K562 (cell line): ENCODE measurements around the gene SPHK1. TPM values are rescaled to one million over a fixed set of nuclear protein-coding genes. Genes with fewer than 3 reads are reported as not detected.

Source experiments
- ATAC-seq: fragments of 200-7000 bp; cut with Tn5 transposase; 3 replicates; pipeline ENCODE4 v1.9.1; 2020; ENCODE audit warnings: moderate library complexity
- BruUV-seq: library from RNA; stranded (reverse); fragments of 400-500 nt; replicated peaks from 2 replicates; lab custom pipeline; 2021; lab: Mats Ljungman, UMichigan
- CTCF ChIA-PET: fragments of 300-600 bp; formaldehyde crosslinking; extraction: SDS; loops from one replicate; lab custom pipeline; 2021; ENCODE audit warnings: low intra/inter-chr PET ratio; lab: Yijun Ruan, JAX
- POLR2A ChIA-PET: fragments of 300-600, 350-650 bp; sonication (Branson Sonifier 250); formaldehyde crosslinking; extraction: SDS; loops from one replicate; lab custom pipeline; 2021; ENCODE audit warnings: antibody characterized with exemption, inconsistent platforms; lab: Yijun Ruan, JAX
- DNase-seq, 4 experiments: peaks; one replicate each; pipeline versions ENCODE4 v3.0.0 to v3.0.0-alpha.2; 2011 to 2018; ENCODE audit warnings: low spot score in 3 of 4, mixed read lengths in 3 of 4; ENCODE audit errors: extremely low read depth in 1 of 4
- FAIRE-seq: peaks from 2 replicates; lab custom pipeline; 2011; peaks lifted over from hg19 to GRCh38; lab: Jason Lieb, UNC
- H2AFZ ChIP-seq: 2 replicates; pipeline ENCODE4 v1.6.0; 2011; ENCODE audit warnings: low read depth, low read length, control low read depth, inconsistent platforms
- H3K27ac ChIP-seq: fragments of 200-600 bp; 3 replicates; pipeline ENCODE4 v1.8.0; 2011; ENCODE audit warnings: low read depth, mild to moderate bottlenecking, control low read depth, inconsistent platforms, low read length, moderate library complexity, mixed read lengths; ENCODE audit errors: extremely low read depth
- H3K27me3 ChIP-seq, 2 experiments: fragments of 300-600 bp in 1 of 2; 2 replicates in 1 of 2; 3 replicates in 1 of 2; pipeline versions ENCODE4 v1.6.0 to v1.8.0; 2011; ENCODE audit warnings: inconsistent platforms in 2 of 2, low read length in 2 of 2, mild to moderate bottlenecking in 1 of 2, mixed read lengths in 1 of 2, moderate library complexity in 1 of 2; ENCODE audit not compliant: control insufficient read depth in 2 of 2, insufficient read depth in 2 of 2
- H3K36me3 ChIP-seq: fragments of 300-600 bp; 3 replicates; pipeline ENCODE4 v1.8.0; 2011; ENCODE audit warnings: mild to moderate bottlenecking, low read length, inconsistent platforms; ENCODE audit not compliant: control insufficient read depth, insufficient read depth
- H3K4me1 ChIP-seq, 2 experiments: fragments of 200-600 bp in 1 of 2; replicated peaks in 1 of 2; 2 replicates in 1 of 2; 3 replicates in 1 of 2; pipeline versions ENCODE4 v1.5.1 to v1.8.0; 2011; ENCODE audit warnings: inconsistent platforms in 2 of 2, low read length in 2 of 2, mild to moderate bottlenecking in 1 of 2, mixed read lengths in 1 of 2, moderate library complexity in 1 of 2; ENCODE audit not compliant: control insufficient read depth in 2 of 2, insufficient read depth in 2 of 2
- H3K4me2 ChIP-seq: 2 replicates; pipeline ENCODE4 v1.6.1; 2011; ENCODE audit warnings: low read length, control low read depth, inconsistent platforms, mixed read lengths; ENCODE audit not compliant: insufficient read depth
- H3K4me3 ChIP-seq: fragments of 200-600 bp; sonication (generic), shearing (Covaris generic); 2 replicates; pipeline ENCODE4 v1.5.1; 2016; ENCODE audit warnings: control low read depth, inconsistent platforms
- H3K79me2 ChIP-seq: fragments of 200-600 bp; 3 replicates; pipeline ENCODE4 v1.8.0; 2011; ENCODE audit warnings: low read length, inconsistent platforms; ENCODE audit not compliant: control insufficient read depth, insufficient read depth
- H3K9ac ChIP-seq, 2 experiments: 2 replicates each; pipeline versions ENCODE4 v1.6.0 to v1.6.1; 2011; ENCODE audit warnings: low read depth in 2 of 2, low read length in 2 of 2, control low read depth in 1 of 2, inconsistent platforms in 1 of 2, mild to moderate bottlenecking in 1 of 2, mixed read lengths in 1 of 2; ENCODE audit not compliant: insufficient read depth in 1 of 2
- H3K9me1 ChIP-seq: one replicate; pipeline ENCODE4 v1.6.0; 2011; ENCODE audit warnings: inconsistent platforms, mild to moderate bottlenecking, low read length, moderate library complexity; ENCODE audit not compliant: control insufficient read depth, insufficient read depth
- H3K9me3 ChIP-seq: replicated peaks from 2 replicates; pipeline ENCODE4 v1.5.1; 2011; ENCODE audit warnings: low read depth, low read length, inconsistent platforms; ENCODE audit not compliant: control insufficient read depth, insufficient read depth
- H4K20me1 ChIP-seq: replicated peaks from 2 replicates; pipeline ENCODE4 v1.6.1; 2011; ENCODE audit warnings: low read length, inconsistent platforms, mixed read lengths; ENCODE audit not compliant: control insufficient read depth, insufficient read depth
- MCM5 ChIP-seq: fragments of 450-650 bp; IDR thresholded peaks from 2 replicates; pipeline ENCODE4 v1.6.1; 2016; ENCODE audit warnings: low read depth
- MYBL2 ChIP-seq, 2 experiments: fragments of 450-650 bp in 1 of 2; sonication (generic) in 1 of 2; formaldehyde crosslinking in 1 of 2; IDR thresholded peaks; 2 replicates each; pipeline versions ENCODE4 v1.6.1 to v1.8.1; 2017 to 2022; ENCODE audit warnings: borderline replicate concordance in 1 of 2, inconsistent platforms in 1 of 2, low read depth in 1 of 2, mild to moderate bottlenecking in 1 of 2, missing genetic modification reagents in 1 of 2, moderate library complexity in 1 of 2
- NCOA6 ChIP-seq: fragments of 450-650 bp; IDR thresholded peaks from 2 replicates; pipeline ENCODE4 v1.6.1; 2017; ENCODE audit warnings: mild to moderate bottlenecking
- NR1H2 ChIP-seq: sonication (generic); formaldehyde crosslinking; IDR thresholded peaks from 2 replicates; pipeline ENCODE4 v1.4.0; 2020; ENCODE audit warnings: mild to moderate bottlenecking, missing genetic modification reagents
- SPI1 ChIP-seq: IDR thresholded peaks from 2 replicates; pipeline ENCODE4 v1.6.1; 2011; ENCODE audit warnings: low read depth, low read length, control low read depth, borderline replicate concordance
- THRA ChIP-seq: fragments of 450-650 bp; IDR thresholded peaks from 2 replicates; pipeline ENCODE4 v1.6.1; 2017; ENCODE audit warnings: mild to moderate bottlenecking, moderate library complexity
- XRCC5 ChIP-seq: fragments of 200-400 bp; formaldehyde crosslinking; IDR thresholded peaks from 2 replicates; pipeline ENCODE4 v1.6.1; 2017; ENCODE audit warnings: low read depth, mild to moderate bottlenecking, low read length
- ZNF224 ChIP-seq: sonication (generic); formaldehyde crosslinking; IDR thresholded peaks from 2 replicates; pipeline ENCODE4 v1.8.0; 2022; ENCODE audit warnings: mild to moderate bottlenecking, missing genetic modification reagents
- ZNF431 ChIP-seq: sonication (generic); formaldehyde crosslinking; IDR thresholded peaks from 2 replicates; pipeline ENCODE4 v1.8.0; 2022; ENCODE audit warnings: mild to moderate bottlenecking, missing genetic modification reagents
- ZNF766 ChIP-seq: fragments of 200-800 bp; sonication (Bioruptor generic); conservative IDR thresholded peaks from 2 replicates; pipeline ENCODE4 v1.6.1; 2016; ENCODE audit warnings: missing genetic modification characterization, missing compliant biosample characterization
- ZNF77 ChIP-seq: fragments of 250-450 bp; sonication (Bioruptor Pico); IDR thresholded peaks from 2 replicates; pipeline ENCODE4 v1.5.0; 2020
- whole genome bisulfite sequencing: fragments of 100-300 bp; shearing (Covaris generic); methylation state at CpG from one replicate; pipeline ENCODE4 v1.1.6; 2016; ENCODE audit warnings: low coverage, mixed read lengths; ENCODE audit not compliant: insufficient coverage; ENCODE audit errors: missing lambda C conversion rate; 5-methylcytosine and 5-hydroxymethylcytosine counted together
- in situ Hi-C: fragments of 300-500 bp; cut with MboI; formaldehyde crosslinking; loops from 4 replicates; pipeline ENCODE4 v1.15.0; 2018; ENCODE audit warnings: inconsistent platforms, mixed read lengths
- intact Hi-C: fragments of 100-400 bp; cut with micrococcal nuclease; formaldehyde crosslinking; loops from 2 replicates; pipeline ENCODE4 v1.14.2; 2022
- polyA plus RNA-seq, 8 experiments: library from polyadenylated mRNA; depleted of rRNA in 4 of 8; stranded (reverse) in 5 of 8; unstranded in 3 of 8; fragments of >200 nt; fragmentation: Nextera tagmentation in 2 of 8; fragmentation: Illumina TruSeq in 1 of 8; extraction: Ambion mirVana in 2 of 8; extraction: Trizol in 1 of 8; gene quantifications; 2 replicates each; pipeline versions ENCODE4 v1.2.1 to v1.2.3, GENCODE V29; 2011 to 2014; ENCODE audit warnings: inconsistent platforms in 1 of 8, missing spikeins in 1 of 8
- total RNA-seq, 7 experiments: library from RNA; depleted of rRNA in 6 of 7; stranded (reverse); fragments of >200 nt in 6 of 7; fragmentation: Illumina TruSeq in 2 of 7; extraction: Trizol in 2 of 7; gene quantifications; 2 replicates each; pipeline versions ENCODE4 v1.2.1 to v1.2.3, GENCODE V29; 2011 to 2021; ENCODE audit warnings: low replicate concordance in 1 of 7
- TF ChIP-seq, protein P1 (sequence below): sonication (generic); formaldehyde crosslinking; IDR thresholded peaks from 2 replicates; pipeline ENCODE4 v1.9.0; 2022; ENCODE audit warnings: mild to moderate bottlenecking, missing genetic modification reagents
- TF ChIP-seq, protein P2 (sequence below): sonication (generic); formaldehyde crosslinking; IDR thresholded peaks from 2 replicates; pipeline ENCODE4 v1.8.1; 2022; ENCODE audit warnings: missing genetic modification reagents

The SPHK1 gene
- total and polyA plus RNA-seq, 9 of the 15 experiments (the other 6 are each of a cell fraction or from before 2014, with no cell fraction given) = 0.21 to 60.3 (median 14.5) TPM

- no peak for TF ChIP-seq MCM5
- no peak for TF ChIP-seq SPI1
- no peak for TF ChIP-seq THRA
- no peak for TF ChIP-seq ZNF766 (CRISPR knock-in tag)
- TF ChIP-seq XRCC5 = 0 out of 2 replicates have a peak, but pooled peaks have one; percentile 56
Observed at GRCh38 chr17:76383546-76384221, 725 bp upstream of the SPHK1 start (continued).

DNA sequence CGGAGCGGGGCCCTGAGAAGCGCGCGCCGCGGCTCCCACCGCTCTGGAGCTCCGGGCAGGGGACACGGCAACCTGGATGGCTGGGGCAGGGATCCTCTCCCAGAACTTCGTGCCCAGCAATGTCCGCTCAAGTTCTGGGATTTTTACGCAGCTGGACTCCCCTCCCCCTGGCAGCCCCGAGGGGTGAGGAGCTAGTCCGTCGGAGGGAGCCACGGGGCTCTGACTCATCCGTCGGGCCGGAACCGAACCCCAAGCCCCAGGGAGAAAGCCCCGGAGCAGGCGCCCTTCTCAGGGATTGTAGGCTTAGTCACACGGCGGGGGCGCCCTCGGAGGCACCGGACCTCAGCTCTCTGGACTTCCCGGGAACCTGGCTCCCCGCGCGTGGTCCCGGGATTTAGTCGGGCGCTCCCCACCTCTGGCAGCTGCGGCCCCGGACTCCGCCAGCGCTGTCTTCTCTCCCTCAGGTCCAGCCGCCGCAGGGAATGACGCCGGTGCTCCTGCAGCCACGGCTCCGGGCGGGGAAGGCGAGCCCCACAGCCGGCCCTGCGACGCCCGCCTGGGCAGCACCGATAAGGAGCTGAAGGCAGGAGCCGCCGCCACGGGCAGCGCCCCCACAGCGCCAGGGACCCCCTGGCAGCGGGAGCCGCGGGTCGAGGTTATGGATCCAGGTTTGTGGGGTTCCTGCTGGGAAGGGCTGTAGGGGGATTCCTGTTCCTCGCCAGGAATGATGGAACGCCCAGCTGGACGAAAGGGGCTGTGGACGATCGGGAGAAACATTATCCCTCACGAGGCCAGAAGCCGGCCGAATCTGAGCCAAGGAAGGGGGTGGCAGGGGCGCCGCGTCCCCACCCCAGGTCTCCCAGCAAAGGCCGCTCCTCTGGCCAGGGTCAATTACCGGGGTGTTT lies 830 bp downstream of the SPHK1 start:
- FAIRE-seq (no peak), DNase-seq (peak; percentile 51 to 82 (median 66)), ATAC-seq (peak; percentile 52)
- no peaks in the 10 kb centered on the region for H3K9me3 ChIP-seq
- H3K36me3 ChIP-seq = peaks cover 33% of the 10 kb centered on the region; the same call in 2 of the 3 replicates
- no TSS peak for BruUV-seq
- POLR2A ChIA-PET = interaction anchor here (0.6 to 3.0 kb wide), 19 partner anchors 8 to 336 kb away, joined by 3 to 15 read pairs (median 4); partner anchors contain the start of gene PRPSAP1
- H2AFZ ChIP-seq = peak overlapping the region; percentile 94
- H3K27ac ChIP-seq = peak overlapping the region; percentile 93
- no peaks in the 10 kb centered on the region for H3K27me3 ChIP-seq
- in situ Hi-C loops = no loop called here
- peaks cover 14 to 68% of the 10 kb centered on the region in 2 experiments for H3K4me1 ChIP-seq
- H4K20me1 ChIP-seq = no peaks in the 10 kb centered on the region
- peak overlapping the region; percentile 74 for H3K4me3 ChIP-seq
- intact Hi-C loops = loop anchor here (2.0 kb wide), 1 partner anchor 30 kb away; no protein-coding TSS in a partner anchor
- peak overlapping the region; percentile 84 to 96 for H3K9ac ChIP-seq
- no peaks in the 10 kb centered on the region for H3K9me1 ChIP-seq
- peak overlapping the region; percentile 88 for H3K4me2 ChIP-seq
- WGBS = under 1% methylated on average over 63 of the region's 74 CpGs
- CTCF ChIA-PET = interaction anchor here (0.5 to 1.3 kb wide), 3 partner anchors 13 to 19 kb away, joined by 3 to 7 read pairs (median 4); no protein-coding TSS in a partner anchor
- peaks cover 37% of the 10 kb centered on the region for H3K79me2 ChIP-seq
- TF ChIP-seq ZNF431 (CRISPR knock-in tag) = 0 out of 2 replicates have a peak, but pooled peaks have one; percentile 8
- no peak for TF ChIP-seq MYBL2 (IDR thresholded peaks at IDR 0.05; ENCODE audit: low read depth)
- no peak for TF ChIP-seq MYBL2 (CRISPR knock-in tag; IDR thresholded peaks at IDR 0.05; ENCODE audit: borderline replicate concordance)
- no peak for TF ChIP-seq NR1H2 (CRISPR knock-in tag)
- TF ChIP-seq ZNF77 (CRISPR knock-in tag) = no peak
- TF ChIP-seq, protein P1, sequence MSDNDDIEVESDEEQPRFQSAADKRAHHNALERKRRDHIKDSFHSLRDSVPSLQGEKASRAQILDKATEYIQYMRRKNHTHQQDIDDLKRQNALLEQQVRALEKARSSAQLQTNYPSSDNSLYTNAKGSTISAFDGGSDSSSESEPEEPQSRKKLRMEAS (CRISPR knock-in tag) = 0 out of 2 replicates have a peak, but pooled peaks have one; percentile 52
- no peak for TF ChIP-seq ZNF224 (CRISPR knock-in tag)
- TF ChIP-seq, protein P2, sequence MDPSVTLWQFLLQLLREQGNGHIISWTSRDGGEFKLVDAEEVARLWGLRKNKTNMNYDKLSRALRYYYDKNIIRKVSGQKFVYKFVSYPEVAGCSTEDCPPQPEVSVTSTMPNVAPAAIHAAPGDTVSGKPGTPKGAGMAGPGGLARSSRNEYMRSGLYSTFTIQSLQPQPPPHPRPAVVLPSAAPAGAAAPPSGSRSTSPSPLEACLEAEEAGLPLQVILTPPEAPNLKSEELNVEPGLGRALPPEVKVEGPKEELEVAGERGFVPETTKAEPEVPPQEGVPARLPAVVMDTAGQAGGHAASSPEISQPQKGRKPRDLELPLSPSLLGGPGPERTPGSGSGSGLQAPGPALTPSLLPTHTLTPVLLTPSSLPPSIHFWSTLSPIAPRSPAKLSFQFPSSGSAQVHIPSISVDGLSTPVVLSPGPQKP = no peak
- peak; percentile 46; the same call in 1 of the 2 replicates for TF ChIP-seq NCOA6
